ENCODE results near the gene DNASE1L3.

The DNASE1L3 gene

GRCh38 chr3:58157700-58158099, 53.1 kb downstream of the DNASE1L3 start:
- DNase-seq = no peak

- DNase-seq = no peak
Observed at GRCh38 chr3:58155838-58156237, 54.9 kb downstream of the DNASE1L3 start.

GRCh38 chr3:58154626-58155449, 55.9 kb downstream of the DNASE1L3 start:
- no peak for DNase-seq

- DNase-seq = no peak
Observed at GRCh38 chr3:58153371-58153770, 57.4 kb downstream of the DNASE1L3 start.

GRCh38 chr3:58152225-58153015, 58.4 kb downstream of the DNASE1L3 start:
- no peak for DNase-seq

GRCh38 chr3:58151637-58152036, 59.1 kb downstream of the DNASE1L3 start:
- no peak for DNase-seq

GRCh38 chr3:58150810-58151199, 60.0 kb downstream of the DNASE1L3 start:
- DNase-seq = no peak

- no peak for DNase-seq
Observed at GRCh38 chr3:58150130-58150809, 60.5 kb downstream of the DNASE1L3 start.

- DNase-seq = no peak
Observed at GRCh38 chr3:58148049-58148448, 62.7 kb downstream of the DNASE1L3 start.

GRCh38 chr3:58144478-58145325, 66.1 kb downstream of the DNASE1L3 start:
- DNase-seq = no peak

GRCh38 chr3:58143417-58144055, 67.2 kb downstream of the DNASE1L3 start:
- DNase-seq = no peak
